Renal cortex interstitium (tissue), 11 donors: ENCODE data around the gene CCL15. TPM values are rescaled to one million over a fixed set of nuclear protein-coding genes. Genes with fewer than 3 reads are reported as not detected.
A peak's percentile ranks its signal among the peaks of the same experiment; 100 is the strongest.

ENCODE experiments used
- DNase-seq, 11 donors: peaks; one replicate each; pipeline ENCODE4 v3.0.0-alpha.2; 2013; ENCODE audit warnings: low read depth in 9 of 11, low spot score in 4 of 11; ENCODE audit errors: extremely low read depth in 1 of 11
- polyA plus RNA-seq, 3 donors: library from polyadenylated mRNA; unstranded; fragments of 120-200 nt; gene quantifications; one replicate each; pipeline ENCODE4 v1.2.1, GENCODE V29; 2013; ENCODE audit not compliant: insufficient read length in 3 of 3

Gene CCL15
- polyA plus RNA-seq, 3 donors: 6.4 to 7.7 (median 6.9) TPM

DNA sequence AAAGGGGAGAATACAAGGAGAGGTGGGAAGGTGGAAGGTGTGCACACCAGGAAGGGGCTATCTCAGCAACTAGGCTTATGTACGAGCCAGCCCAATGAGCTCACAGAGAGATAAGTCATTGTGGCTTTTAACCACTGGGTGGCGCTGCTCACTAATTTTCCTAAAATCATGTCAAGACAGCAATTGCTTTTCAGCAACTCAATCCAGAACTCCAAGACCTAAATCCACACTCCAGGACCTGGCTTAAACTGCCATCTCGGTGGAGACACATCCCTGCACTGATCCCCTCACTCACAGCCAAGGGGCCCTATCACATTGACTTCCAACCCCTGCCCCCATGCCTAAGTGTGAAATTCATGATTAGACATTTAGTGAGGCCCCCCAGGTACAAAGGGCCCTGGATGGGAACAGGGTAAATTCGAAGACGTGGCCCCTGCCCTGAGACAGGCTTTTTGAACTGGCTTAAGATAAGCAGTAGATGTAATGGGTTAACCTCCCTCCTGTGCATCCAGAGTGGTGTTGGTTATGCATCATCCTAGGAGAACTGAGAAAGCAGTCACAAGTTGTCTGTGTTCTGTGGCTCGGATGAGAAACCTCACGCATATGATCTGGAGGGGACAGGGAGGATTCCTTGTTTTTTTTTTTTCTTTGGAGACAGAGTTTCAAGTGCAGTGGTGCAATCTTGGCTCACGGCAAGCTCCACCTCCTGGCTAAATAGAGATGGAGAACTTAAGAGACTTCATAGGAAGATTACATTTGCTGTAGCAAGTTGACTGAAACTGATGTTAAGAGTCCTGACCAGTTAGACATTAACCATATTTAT lies 31.6 kb downstream of the CCL15 start:
- DNase-seq: peak; percentile 66 to 87 (median 79)

DNA sequence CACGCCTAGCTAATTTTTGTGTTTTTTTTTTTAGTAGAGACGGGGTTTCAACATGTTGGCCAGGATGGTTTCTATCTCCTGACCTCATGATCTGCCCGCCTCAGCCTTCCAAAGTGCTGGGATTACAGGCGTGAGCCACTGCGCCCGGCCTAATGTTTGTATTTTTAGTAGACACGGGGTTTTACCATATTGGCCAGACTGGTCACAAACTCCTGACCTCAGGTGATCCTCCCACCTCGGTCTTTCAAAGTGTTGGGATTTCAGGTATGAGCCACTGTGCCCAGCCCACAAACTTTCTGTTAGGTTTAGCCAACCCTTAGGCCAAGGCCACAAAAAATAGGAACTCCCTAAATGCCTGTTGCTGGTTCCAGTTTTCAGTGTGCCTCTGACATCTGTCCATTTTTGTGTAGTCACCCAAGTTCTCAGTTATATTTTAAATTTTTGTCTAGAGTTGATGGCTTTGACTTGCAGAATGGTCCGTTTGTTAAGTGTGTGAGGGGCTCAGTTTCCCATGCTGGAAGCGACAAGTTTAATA lies 32.8 kb downstream of the CCL15 start:
- DNase-seq: no peak

DNA sequence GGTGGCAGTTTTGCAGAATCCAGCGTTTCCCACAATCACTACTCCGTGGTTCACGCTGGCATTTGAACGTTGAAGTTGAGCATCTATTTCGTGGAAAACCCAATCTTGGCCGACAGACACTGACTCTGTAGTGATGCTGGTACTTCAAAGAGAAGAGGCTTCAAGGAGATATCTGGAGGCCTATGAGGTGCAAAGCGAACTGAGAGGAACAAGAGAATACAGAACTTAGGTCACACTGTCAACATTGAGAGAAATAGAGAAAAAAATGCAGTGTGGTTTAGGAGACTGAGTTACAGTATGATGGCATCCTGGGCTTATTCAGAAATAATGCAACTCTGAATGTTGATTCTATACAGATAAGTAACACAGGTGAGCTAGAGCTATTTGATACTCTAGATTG lies 36.1 kb downstream of the CCL15 start:
- DNase-seq: no peak

DNA sequence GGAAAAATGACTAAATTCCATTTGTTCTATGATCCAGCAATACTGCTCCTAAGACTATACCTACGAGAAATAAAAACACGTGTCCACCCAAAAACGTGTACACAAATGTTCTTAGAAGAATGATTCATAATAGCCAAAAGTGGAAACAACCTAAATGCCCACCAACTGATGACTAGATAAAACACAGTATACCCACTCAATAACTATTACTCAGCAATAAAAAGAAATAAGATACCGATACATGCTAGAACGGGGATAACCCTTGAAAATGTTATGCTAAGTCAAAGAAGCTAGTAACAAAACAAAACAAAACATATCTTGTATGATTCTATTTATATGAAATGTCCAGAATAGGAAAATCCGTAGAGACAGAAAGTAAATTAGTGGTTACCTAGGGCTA lies 37.7 kb downstream of the CCL15 start:
- DNase-seq: no peak

DNA sequence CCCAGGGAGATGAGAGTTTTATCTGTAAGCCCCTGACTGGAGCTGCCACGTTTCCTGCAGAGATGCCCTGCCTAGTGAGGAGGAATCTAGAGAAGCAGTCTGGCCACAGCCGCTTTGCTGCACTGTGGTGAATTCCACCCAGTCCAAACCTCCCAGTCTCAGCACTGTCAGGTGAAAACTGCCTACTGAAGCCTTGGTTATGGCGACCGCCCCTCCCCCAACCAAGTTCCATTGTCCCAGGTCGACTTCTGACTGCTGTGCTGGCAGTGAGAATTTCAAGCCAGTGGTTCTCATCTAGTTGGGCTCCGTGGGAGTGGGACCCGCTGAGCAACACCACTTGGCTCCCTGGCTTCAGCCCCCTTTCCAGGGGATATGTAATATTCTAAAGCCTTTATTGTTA lies 47.6 kb downstream of the CCL15 start:
- DNase-seq: no peak

- no peak for DNase-seq
Observed at GRCh38 chr17:35949401-35949800, 52.0 kb downstream of the CCL15 start.

DNA sequence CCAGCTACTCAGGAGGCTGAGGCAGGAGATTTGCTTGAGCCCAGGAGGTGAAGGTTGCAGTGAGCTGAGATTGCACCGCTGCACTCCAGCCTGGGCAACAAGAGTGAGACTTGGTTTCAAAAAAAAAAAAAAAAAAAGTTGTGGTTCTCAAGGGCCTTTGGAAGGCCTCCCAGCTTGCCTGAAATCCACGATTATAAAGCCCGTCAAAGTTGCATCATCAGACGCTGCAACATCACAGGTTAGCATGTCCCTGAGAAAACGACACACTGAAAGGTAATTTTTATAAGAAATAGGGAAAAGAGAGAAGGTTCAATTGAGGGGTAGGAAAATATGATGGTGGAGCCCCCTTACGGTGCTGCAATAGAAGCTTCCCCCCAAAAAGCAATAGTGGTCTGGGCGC lies 53.3 kb downstream of the CCL15 start:
- DNase-seq: no peak

Other genes with a start within 250 kb of the CCL15 start
- under 1 TPM; 0.06 to 0.08 (median 0.08) TPM for gene GAS2L2, start 248.3 kb downstream of the CCL15 start, polyA plus RNA-seq
- under 1 TPM in 2 of 3 donors, not detected in 1; 0.25 to 0.26 TPM for gene C17orf50, start 240.7 kb downstream of the CCL15 start, polyA plus RNA-seq
- gene MMP28, start 205.9 kb downstream of the CCL15 start, polyA plus RNA-seq: 1 to 10 TPM; 1.3 to 2.4 (median 2.1) TPM
- 100 to 1,000 TPM; 232 to 250 (median 245) TPM for gene TAF15, start 192.1 kb downstream of the CCL15 start, polyA plus RNA-seq
- under 1 TPM in 1 of 3 donors, not detected in 2; 0.09 TPM for gene HEATR9, start 132.7 kb downstream of the CCL15 start, polyA plus RNA-seq
- gene CCL5, start 121.2 kb downstream of the CCL15 start, polyA plus RNA-seq: 1 to 10 TPM; 1.9 to 2.1 (median 2.0) TPM
- gene RDM1, start 70.8 kb downstream of the CCL15 start, polyA plus RNA-seq: 1 to 10 TPM; 2.3 to 3.6 (median 3.4) TPM
- not detected for gene LYZL6, start 57.8 kb downstream of the CCL15 start, polyA plus RNA-seq
- gene CCL16, start 20.1 kb downstream of the CCL15 start, polyA plus RNA-seq: under 1 TPM; 0.14 to 0.36 (median 0.20) TPM
- 10 to 100 TPM; 12.9 to 23.9 (median 14.8) TPM for gene CCL14, start 14.8 kb downstream of the CCL15 start, polyA plus RNA-seq
- gene CCL23, start 16.4 kb upstream of the CCL15 start, polyA plus RNA-seq: under 1 TPM in 1 of 3 donors, not detected in 2; 0.98 TPM
- gene CCL18, start 62.7 kb upstream of the CCL15 start, polyA plus RNA-seq: not detected
- 1 to 10 TPM in 2 of 3 donors, under 1 TPM in 1; 0.35 to 5.1 (median 2.9) TPM for gene CCL3, start 88.6 kb upstream of the CCL15 start, polyA plus RNA-seq
- 1 to 10 TPM in 2 of 3 donors, under 1 TPM in 1; 0.76 to 3.9 (median 1.1) TPM for gene CCL4, start 102.3 kb upstream of the CCL15 start, polyA plus RNA-seq
- gene TBC1D3B, start 175.1 kb upstream of the CCL15 start, polyA plus RNA-seq: 10 to 100 TPM in 1 of 3 donors, 1 to 10 TPM in 2; 6.9 to 18.7 (median 8.6) TPM
- gene CCL3L1, start 195.2 kb upstream of the CCL15 start, polyA plus RNA-seq: 1 to 10 TPM in 2 of 3 donors, under 1 TPM in 1; 0.69 to 1.5 (median 1.1) TPM
- 1 to 10 TPM in 2 of 3 donors, under 1 TPM in 1; 0.73 to 1.8 (median 1.7) TPM for gene CCL4L2, start 209.5 kb upstream of the CCL15 start, polyA plus RNA-seq